ENCODE results near the gene EEF1B2.

- TF ChIP-seq CTCF (IDR thresholded peaks at IDR 0.05) (no peak), POLR2A (IDR thresholded peaks at IDR 0.05) (no peak), POLR2AphosphoS5 (IDR thresholded peaks at IDR 0.05) (no peak)
Observed at GRCh38 chr2:206201075-206201848, 41.6 kb downstream of the EEF1B2 start.
